HG02588 (cell line): ENCODE results near the gene MPHOSPH8.
"Not testable (repeated sequence)": the region's sequence is repeated elsewhere in the genome, so short reads cannot be mapped to it uniquely, and the experiment has no call there.

Experiments
- ATAC-seq: cut with Tn5 transposase; IDR thresholded peaks from one replicate; pipeline ENCODE4 v1.9.1; 2021; ENCODE audit warnings: mild to moderate bottlenecking, moderate library complexity; ENCODE audit not compliant: unreplicated experiment

The MPHOSPH8 gene

DNA sequence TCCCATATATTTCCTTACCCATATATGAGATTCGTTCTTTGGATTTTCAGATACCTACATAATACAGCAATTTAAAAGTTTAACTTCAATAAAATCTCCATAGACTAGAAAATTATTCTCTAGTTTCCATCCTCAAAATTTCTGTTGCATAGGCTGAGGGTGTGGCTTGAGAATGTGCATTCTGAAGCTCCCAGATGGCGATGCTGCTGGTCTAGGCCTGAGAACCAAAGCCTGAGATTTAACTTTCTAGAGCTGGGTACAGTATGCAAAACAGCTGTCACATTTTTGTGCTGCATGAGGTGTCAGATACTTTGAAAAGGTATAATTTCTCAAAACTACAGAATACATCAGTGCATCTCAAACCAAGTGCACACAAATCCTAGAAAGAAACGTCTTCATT is 42.7 kb downstream of the MPHOSPH8 start:
- no peak for ATAC-seq

DNA sequence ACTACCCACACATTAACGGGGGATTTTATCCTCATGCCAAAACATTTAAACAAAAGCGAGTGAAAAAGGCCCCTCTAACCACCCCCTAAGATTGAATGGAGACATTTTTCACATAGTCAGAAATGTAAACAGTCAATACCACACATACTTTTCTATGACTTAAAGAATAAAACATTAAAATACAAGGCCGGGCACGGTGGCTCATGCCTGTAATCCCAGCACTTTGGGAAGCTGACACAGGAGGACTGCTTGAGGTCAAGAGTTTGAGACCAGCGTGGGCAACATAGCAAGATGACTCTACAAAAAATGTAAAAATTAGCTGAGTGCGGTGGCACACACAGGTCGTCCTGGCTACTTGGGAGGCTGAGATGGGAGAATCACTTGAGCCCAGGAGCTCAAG is 47.3 kb downstream of the MPHOSPH8 start:
- no peak for ATAC-seq

DNA sequence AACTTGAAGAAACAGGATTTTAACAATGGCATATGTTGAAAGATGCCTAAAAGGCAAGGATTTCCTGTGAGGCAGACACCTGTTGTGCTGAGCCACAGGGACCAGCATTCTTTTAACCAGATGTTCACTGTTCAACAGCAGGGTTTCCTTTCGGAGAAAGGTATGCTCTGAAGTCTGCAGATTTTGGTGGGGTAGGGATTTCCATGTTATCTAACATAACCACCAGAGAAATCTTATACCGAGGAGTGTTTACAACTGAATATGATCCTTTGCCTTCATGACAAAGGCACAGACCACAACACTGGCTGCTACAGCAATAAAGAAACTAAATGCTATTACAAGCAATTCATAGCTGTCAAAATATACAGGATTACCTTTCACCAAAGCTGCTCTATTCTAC is 48.1 kb downstream of the MPHOSPH8 start:
- ATAC-seq: no peak

DNA sequence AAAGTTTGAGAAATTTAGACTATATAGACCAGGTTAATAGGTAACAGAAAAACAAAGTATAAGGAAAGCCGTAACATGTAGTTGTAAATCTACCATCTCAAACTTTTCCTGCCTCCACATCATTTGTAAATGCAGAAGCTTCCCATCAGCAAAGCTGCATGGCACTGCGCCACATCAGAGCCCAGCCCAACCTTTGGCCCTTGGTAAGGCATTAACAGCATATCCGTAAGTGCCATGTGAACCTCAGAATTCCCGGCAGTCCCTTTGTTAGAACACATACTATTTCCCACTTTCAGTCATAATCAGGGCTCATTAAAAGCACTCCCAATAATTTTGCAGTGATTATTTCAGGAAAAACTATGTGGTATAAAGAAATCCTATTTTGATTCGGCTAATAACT is 51.6 kb downstream of the MPHOSPH8 start:
- no peak for ATAC-seq

DNA sequence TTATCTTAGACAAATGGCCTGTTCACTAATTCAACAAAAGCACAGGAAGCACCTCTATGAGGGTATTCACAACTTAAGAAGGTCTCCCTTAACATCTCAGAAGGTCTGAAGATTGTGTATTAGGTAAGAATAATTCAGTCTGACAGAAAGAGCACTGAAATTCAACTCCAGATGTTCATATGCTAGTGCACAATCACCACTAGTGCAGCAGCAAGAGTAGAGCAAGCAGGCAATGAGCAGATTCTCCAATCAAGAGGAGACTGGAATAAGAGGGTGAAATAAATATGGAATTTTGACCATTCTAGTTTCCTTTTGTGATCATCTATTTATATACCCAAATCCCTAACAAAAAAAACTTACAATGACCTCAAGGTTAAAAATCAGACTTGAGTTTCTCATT is 52.0 kb downstream of the MPHOSPH8 start:
- no peak for ATAC-seq

DNA sequence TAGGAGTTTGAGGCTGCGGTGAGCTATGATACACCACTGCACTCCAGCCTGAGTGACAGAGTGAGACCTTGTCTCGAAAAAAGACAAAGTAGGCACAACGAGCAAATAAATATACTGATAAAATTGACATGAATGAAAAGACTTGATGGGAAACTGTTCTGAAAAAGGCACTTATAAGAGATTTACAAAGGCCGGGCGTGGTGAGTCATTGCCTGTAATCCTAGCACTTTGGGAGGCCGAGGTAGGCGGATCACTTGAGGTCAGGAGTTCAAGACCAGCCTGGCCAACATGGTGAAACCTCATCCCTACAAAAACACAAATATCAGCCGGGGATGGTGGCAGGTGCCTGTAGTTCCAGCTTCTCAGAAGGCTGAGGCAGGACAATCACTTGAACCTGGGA is 58.0 kb downstream of the MPHOSPH8 start:
- not testable (repeated sequence) for ATAC-seq

DNA sequence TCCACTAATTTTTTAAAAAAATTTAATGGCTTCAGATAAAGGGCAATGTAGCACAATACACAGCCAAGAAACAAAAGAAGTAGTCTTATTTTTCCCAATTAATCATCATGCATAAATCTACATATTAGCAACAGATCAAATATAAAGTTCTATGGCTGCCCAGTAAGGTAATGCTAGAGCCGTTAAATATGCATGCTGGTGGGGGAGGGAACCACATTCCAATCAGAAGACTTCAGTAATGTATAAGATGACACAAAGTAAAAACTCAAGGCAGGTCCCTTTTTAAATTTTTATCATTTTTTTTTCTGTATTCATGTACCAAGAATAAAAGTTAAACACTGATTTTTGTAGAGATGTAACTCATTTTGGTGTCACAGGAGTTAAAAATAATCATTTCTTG is 62.0 kb downstream of the MPHOSPH8 start:
- ATAC-seq: no peak

DNA sequence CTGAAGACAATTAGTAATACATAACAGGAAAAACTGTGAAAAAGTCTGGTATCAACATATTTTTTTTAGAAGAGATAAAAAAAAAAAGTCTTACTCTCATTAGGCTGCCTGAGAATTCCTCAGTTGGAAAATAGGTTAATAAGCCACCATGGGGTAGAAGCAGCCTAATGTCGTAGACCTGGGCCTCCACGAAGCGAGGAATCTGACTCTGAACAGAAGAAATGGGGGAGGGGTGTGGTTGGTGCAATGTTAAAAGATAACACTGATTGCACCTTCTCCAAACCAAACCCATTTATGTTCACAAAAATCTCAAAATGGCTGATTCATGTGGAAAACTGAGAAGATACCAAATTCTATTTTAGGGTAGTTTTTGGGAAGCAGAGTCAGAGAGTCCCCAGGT is 62.4 kb downstream of the MPHOSPH8 start:
- no peak for ATAC-seq

DNA sequence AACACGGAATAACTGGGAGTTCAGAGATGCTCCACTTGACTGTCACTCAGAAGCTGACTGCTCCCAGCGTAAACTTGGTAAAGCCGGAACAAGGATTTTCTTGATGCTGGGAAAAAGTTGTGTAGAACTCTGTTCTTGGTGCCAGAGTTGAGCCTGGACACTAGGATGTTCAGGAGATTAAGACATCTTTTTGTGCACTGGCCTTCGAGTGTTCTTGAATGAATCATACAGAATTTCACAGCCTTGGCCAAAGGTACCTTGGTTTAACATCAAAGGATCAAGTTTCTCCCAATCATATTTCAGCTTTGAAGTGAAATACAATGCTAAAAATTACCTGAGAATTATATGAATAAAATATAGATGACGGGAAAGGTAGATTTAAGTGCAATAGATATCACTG is 67.5 kb downstream of the MPHOSPH8 start:
- ATAC-seq: not testable (repeated sequence)

DNA sequence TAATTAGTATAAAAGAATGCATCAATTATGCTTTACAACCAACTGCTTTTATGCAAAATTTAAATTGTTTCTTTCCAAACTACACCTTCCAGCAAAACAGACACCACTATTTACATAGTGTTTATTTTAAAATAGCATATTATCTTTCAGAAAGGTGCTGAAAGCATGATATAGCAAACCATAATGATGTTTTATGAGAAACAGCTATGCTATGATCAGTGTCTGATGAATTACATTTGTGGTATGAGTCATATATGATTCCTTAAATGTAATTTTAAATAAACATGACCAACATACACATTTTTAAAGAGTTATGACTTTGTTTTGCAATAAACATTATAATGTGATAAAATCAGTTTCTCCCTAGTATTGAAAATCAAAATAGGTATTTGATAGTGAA is 68.2 kb downstream of the MPHOSPH8 start:
- not testable (repeated sequence) for ATAC-seq

DNA sequence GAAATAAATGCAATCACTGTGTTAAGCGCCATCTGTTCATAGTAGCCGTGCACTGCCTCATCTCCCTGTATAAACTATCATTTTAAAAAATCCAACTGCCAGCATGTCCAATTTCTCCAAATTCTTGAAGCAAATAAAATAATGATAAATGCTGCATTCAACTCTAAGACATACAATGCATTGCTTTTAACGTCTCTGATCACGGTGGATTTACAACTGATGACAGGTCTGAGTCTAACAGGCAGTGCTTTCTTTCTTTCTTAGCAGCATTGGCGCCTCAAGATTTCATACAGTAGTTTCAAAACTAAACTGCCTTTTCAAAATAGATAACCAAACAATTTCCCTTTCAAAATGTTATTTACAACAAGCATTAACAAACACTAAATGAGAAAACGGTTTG is 70.8 kb downstream of the MPHOSPH8 start:
- not testable (repeated sequence) for ATAC-seq

DNA sequence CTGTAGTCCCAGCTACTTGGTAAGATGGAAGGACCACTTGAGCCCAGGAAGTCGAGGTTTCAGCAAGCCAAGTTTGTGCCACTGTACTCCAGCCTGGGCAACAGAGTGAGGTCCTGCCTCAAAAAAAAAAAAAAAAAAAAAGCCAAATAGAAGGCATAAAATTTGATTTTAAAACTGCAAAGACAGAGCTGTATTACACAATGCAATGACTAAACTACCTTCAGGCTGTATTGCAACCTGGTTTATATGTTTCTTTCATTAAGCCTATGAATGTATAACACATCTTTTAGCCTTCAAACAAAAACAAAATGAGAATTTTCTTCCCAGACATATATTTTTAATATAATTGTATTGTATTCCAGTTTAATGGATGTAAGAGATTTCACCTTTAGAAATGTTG is 75.6 kb downstream of the MPHOSPH8 start:
- ATAC-seq: not testable (repeated sequence)

DNA sequence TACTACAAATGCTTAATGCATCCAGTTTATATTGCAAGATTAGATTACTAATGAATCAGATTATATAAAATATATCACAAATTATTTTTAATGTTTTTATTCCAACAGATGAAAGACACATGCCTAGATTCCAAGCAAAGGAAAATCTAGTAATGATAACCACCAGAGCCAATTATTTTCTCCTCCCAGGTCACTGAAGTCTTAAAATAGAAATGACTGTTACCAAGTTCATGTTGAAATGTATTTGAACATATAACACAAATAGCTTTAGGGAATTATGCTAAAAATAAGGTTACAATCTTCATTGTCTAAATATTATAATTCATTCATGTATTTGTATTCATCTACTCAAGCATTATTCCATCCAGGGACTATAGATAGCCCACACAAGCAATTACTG is 76.3 kb downstream of the MPHOSPH8 start:
- ATAC-seq: not testable (repeated sequence)

DNA sequence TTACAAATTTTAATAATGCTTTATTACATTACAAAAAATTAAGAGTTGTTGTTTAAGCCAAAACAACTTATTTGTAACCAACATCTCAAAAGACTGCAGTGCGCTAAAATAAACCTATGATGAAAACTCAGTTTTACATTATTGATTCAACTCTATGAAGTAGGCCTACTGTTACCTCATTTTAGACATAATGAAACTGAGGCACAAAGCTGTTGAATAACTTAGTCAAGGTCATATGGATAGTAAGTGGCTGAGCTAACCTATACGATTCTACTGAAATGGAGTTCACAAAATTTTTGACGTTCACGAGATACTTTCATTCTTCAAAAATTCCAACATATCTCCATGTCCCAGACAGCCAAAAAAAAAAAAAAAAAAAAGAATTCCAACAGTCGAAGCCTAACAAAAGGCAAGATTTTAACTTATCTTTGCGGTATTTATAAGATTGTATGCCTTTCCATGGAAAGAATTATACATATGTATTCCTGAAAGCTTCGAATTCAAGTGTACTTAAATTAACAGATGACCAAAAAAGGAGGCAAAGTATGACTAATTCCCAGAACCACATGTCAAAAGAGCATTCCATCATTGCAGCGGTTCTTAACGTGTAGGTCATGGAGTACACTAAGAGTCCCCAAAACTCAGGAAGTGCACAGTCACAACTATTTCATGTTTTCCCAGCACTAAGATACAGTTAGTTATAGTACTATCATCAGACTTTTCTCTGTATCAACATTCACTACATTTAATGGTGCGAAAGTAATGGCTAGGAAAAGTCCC is 79.9 kb downstream of the MPHOSPH8 start:
- ATAC-seq: no peak

DNA sequence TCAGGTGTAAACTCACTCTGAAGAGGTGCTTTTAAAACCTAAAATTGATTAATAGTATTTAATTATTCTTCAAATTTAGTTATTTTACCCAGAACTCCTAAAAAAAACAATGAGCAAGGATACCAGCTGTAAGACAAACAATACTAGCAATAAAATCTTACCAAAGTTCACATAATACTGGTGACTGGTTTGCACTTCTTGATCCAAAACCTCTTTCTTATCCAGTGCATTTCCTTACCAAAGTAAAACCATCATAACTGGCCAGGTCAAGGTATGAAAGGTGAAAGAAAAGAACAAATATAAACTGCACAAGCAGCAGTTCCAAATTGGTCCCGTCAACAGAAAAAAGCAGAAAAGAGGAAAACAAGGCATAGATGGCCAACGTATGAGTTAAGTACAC is 86.6 kb downstream of the MPHOSPH8 start:
- no peak for ATAC-seq
